NCI-H524 treated with DMSO at 0.1 percent for 48 hours (cell line): ENCODE results near the gene NBPF11.
A peak's percentile ranks its signal among the peaks of the same experiment; 100 is the strongest.
"Not testable (repeated sequence)": the region's sequence is repeated elsewhere in the genome, so short reads cannot be mapped to it uniquely, and the experiment has no call there.

Experiments
- DNase-seq: peaks from one replicate; lab custom pipeline; 2025; lab: John Stamatoyannopoulos, UW

NBPF11 gene, protein sequence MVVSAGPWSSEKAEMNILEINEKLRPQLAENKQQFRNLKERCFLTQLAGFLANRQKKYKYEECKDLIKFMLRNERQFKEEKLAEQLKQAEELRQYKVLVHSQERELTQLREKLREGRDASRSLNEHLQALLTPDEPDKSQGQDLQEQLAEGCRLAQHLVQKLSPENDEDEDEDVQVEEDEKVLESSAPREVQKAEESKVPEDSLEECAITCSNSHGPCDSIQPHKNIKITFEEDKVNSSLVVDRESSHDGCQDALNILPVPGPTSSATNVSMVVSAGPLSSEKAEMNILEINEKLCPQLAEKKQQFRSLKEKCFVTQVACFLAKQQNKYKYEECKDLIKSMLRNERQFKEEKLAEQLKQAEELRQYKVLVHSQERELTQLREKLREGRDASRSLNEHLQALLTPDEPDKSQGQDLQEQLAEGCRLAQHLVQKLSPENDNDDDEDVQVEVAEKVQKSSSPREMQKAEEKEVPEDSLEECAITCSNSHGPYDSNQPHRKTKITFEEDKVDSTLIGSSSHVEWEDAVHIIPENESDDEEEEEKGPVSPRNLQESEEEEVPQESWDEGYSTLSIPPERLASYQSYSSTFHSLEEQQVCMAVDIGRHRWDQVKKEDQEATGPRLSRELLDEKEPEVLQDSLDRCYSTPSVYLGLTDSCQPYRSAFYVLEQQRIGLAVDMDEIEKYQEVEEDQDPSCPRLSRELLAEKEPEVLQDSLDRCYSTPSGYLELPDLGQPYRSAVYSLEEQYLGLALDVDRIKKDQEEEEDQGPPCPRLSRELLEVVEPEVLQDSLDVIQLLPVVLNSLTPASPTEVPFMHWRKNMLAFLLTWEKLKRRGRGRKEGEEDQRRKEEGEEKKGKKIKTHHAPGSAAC

DNA sequence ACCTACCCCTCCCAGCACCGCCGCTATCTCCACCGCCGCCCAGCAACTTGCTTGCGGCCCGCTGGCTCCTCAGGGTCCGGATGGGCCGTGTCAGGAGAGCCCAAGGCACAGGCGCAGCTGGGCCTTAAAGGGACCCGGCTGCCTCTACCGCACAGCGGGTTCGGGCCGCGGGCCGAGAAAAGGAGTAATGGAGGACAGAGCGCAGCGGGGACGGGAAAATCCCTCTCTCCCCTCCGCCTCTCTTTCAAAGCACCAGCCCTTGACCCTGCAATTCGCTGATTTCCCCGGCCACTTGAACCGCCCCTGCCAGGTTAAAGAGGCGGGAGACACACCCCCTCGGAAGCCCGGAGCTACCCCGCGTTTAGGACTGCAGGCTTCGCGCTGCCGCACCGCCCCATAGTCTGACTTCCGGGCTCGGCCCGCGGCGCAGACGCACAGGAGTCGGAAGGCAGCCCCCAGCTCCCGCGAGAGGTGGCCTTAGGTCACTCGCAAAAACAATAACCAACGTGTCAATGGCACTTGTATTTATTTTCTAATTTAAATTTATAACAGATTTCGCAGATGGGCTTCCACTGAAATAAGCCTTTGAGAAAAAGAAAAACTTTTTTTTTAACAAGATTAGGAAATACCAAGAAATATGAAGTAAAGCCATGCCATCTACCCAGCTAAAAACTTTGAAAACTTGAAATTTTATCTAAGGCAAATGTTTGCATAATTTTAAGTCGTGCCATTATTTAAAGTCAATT lies at the start of gene NBPF11:
Gene NBPF11 (minus strand): TSS at position 371 of the 746 bp plus-strand sequence. CDS start 25,278 bp downstream, outside the sequence.
- peak; percentile 33 for DNase-seq

DNA sequence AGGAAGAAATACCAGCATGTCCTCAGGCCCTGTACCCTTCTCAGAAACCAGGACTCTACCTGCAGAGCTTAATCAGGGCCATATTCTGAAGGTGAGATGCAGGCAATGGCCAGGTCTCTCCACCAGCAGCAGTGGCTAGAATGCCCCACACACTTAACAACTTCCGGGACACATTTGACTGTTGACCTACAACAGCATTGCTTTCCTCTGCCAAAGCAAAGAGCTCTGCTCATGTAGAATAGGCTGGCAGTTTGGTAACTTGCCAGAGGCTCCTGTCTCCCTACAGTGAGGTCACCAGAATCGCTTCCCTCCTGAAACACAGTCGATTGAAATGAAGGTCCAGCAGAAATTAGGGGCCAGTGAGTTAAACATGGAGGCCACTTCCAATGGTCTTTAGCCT lies 45.3 kb upstream of the NBPF11 start:
- not testable (repeated sequence) for DNase-seq

DNA sequence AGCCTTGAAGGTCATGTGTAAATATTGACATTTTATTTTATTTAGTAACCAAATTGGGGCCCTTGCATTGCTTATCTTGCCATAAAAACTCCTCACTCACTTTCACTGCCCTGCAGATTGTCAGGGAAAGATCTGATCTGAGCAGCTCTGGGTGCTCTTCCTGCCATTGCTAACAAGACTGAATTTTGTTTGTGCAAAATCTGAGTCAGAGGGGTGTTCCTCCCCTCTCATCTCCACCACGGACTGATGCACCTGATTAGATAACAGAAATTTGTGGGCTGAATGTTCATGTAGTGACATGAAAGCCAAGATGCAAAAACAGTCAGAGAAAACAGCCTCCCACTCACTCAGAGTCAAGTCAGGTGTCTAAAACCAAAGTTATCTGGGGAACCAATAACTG lies 44.9 kb upstream of the NBPF11 start:
- DNase-seq, result not testable (repeated sequence)

DNA sequence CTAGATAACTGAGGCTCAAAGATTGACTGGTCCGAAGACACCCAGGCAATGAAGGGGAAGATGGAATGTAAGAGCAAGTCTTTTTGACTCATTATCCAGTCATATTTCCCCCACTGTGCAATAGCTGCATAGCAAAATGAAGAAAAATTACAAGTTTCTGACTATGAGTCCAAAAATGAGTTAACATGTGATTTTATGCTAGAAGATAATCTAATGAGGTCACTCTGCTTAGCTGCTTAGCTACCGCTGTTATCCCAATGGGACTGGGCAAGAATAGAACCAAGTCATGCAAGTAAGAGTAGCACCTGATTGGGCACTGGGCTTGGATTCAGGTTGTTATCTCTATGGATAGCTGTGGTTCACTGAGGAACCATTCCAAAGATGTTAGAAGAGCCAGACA lies 43.0 kb upstream of the NBPF11 start:
- DNase-seq, result not testable (repeated sequence)

DNA sequence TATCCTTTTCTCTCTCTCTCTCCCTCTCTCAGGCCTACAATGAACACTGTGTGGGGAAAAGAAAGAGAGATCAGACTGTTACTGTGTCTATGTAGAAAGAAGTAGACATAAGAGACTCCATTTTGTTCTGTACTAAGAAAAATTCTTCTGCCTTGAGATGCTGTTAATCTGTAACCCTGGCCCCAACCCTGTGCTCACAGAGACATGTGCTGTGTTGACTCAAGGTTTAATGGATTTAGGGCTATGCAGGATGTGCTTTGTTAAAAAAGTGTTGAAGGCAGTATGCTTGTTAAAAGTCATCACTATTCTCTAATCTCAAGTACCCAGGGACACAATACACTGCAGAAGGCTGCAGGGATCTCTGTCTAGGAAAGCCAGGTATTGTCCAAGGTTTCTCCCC lies 36.7 kb upstream of the NBPF11 start:
- DNase-seq, result not testable (repeated sequence)

DNA sequence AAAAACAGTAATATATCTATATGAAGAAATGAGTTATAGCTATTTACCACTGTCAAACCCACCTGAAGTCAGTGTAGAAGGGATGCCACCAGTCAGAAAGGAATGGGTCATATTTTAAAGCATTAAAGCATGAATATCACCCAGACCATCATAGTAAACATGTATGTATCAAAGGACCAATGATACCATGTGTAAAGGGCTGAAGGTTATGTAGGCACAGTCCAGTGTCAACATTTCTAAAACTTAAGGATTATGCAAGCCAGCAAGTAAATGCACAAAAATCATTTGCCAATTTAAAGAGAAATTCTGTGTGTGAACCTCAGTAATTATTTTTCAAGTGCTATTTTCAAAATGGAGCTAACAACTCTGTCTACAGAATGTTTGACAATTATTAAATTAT lies 26.6 kb upstream of the NBPF11 start:
- not testable (repeated sequence) for DNase-seq

DNA sequence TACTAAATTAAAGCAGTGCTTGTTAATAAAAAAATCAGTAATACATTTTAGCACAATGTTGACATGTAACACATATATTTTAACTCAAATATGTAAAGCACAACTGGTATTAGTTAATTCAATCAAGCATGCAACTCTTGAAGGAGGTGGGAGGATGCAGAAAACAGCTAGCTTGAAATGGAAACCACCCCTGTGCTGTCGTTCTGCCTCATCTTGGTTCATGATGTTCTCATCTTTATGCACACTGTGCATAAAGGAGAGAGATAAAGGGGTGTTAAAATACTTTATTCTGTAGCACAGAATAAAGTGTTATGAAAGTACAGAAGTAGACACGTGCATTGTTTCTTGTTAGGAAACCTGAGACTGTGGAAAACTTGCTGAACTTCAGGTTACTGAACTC lies 23.3 kb upstream of the NBPF11 start:
- not testable (repeated sequence) for DNase-seq

DNA sequence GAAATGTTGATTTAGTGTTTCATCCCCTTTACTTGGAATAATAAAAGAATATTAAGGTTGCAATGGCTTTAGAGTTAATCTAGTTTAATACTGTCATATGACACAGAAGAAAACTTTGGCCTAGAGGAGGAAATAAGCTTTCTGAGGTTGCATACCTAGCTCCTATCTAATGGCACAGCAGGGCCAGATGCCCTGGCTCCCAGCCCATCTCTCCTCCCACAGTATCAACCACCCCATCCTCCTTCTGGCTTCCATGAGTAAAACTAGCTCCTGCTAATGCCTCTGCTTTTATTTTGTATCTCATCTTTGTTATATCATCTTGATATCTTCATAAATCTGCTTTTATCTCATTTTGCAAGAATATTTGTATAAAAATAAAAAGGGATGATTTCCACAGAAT lies 19.9 kb upstream of the NBPF11 start:
- not testable (repeated sequence) for DNase-seq

DNA sequence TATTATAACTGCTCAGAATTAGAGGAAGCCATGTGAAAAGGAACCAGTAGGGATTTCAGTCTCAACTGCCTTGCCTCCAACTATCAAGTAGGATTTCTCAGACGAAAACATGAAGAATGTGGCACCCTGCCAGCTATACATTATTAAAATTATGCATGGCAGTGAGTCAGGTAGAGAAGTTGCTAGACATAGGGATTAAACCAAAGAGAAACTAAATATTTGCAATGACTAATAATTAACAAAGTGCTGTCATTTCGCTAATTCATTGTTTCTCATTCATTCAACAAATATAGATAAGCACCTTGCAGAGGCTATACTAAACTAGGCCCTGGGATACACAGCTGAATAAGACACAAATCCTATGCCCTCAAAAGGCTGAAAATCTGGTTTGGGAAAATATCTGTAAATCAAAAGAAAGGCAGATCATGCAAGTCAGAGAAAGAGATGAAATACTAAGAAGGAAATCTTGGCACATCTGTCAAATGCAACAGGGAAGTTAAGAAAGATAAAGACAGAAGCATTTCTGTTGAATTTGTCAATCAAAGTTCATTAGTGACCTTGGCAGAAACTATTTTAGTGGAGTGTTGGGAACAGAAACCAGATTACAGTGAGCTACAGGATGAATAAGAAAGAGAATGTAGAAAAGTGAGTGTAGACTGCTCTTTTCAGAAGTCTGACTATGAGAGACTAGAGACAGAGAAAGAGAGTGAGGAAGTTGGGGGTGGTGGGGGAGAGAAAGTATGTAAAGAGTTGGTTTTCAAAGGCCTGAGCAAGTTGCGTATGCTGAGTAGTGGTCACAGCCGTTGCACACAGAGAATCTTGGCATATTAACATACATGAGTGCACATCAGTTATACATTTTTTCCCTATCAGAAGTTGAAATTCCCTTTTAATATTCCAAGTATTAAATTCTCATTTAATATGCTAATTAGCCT lies 14.7 kb upstream of the NBPF11 start:
- DNase-seq, result no peak

DNA sequence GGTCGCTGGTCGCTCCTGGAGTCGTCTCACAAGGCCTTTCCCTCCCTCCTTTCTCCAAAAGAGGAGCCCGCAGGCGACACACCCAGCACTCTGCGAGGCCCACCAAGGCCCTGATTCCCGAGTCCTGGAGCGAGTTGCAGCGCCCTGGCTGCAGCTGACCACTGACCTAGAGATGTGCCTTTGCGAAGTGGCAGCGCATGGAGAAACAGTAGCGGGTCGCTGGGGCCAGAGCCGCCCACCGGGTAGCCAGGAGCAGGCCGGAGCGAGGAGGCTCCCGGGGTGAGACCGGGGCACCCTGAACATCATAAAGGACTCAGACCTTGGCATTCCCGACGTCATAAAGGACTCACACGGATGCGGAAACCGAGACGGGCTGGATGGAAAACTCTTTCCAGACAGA lies 10.3 kb upstream of the NBPF11 start:
- no peak for DNase-seq

DNA sequence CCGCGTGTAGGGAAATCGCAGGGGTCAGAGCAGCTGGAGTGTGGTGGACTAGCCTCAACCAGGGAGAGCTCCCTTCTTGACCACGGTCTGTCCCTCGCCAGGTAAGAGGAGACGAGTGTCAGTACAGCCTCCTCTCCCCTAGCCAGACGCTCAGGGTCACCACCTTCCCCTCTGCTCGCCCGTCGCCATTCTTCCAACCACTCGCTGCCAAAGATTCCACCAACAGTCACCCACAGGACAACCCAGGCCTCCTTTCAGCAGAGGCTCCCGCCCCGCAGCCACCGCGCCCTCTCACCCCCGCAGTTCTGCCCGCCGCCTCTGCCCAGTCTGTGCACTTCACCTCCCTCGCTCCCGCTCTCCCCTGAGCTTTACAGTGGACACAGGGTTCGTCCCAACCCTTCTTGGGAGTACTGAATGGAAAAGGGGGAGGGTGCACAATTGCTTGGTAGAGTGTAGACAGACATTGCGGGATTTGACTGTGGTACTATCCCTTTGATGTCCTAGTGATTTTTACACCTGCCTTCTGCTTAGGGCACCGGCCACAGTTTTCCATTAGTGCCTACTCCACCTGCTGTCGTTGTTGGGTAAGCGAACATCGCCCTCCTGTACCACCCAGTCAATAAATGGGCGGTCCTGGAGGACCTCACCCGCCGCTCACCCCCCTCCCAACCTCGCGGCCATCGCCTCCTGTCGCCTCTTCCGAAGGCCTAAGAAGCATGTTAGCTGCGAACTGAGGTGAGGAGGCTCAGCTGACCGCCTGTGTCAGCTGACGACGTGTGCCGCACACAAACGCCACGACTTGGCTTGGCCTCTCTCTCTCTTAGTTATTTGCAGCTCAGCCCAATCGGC lies 9.2 kb upstream of the NBPF11 start:
- no peak for DNase-seq

DNA sequence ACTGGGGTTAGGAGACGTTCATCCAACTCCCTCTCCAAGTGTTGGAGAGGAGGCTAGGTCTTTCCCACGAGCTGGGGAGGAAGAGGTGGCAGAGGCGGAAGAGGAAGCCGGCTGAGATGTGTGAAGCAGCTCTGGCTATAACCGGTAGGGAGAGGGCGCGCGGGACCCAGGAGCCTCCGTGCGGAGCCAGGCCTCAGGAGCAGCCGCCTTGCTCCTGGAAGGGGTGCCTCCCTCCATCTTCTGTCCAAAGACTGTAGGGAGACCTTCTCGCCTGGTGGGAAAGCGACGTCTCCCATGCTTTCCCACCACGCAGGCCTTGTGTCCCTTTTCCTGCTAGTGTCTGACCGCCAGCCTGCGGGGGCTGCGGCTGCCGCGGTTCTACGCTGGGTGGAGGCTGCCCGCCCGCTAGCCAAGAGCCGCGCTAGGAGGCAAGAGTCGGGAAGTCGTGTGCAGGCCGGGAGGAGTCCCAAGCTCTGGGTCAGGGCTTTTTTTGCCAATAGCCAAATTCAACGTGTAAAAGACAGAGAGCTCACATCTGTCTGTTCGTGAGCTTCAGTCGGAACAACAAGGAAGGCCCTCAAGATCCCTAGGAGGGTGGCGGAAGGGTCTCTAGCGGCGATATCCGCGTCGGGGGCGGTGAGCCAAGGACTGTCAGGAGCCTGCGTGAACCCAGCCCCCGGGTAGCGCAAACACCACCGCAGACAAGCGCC lies 8.4 kb upstream of the NBPF11 start:
- DNase-seq, result no peak

DNA sequence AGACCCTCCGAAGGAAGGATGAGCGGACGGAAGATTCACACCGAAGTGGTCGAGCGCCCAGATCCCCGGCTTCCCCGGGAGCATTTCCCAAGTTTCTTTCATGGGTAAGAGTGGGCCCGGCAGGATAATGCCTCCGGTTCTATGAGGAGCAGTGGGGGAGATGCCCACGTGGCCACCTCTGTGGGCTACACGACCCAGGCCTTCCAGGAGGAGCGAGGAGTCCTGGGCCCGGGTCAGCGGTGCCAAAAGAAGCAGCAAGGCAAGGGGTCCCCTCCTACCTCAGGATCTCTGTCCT lies 7.9 kb upstream of the NBPF11 start:
- DNase-seq, result no peak

DNA sequence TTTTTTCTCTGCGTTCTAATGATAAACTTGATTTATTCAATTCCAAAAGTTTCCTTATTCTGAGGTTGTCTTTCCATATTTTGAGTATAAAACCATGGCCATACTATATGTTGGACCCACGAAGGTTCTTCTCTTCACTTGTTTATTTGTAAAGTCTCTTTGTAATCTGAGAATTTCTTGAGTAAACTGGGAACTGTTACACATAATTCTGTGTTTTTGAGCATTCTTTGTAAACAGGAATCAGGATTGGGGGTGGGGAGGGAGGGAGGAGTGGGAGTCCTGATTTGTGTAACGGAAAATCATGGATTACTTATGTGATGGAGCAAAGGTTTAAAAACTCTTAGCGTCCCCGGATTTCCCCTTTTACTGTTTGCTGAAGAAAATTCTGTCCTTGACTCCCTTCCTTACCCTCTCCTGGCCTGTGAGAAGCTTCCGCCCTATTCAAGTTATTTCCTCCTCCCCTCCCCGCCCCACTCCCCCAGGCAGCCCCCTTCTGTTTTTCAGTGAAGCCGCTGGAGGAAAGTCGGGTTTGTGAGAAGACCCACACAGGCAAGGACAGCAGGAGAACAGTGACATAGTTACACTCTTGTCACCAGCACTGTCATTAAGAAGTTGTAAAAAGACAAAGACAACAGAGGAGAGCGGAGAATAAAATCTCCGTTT lies 6.4 kb upstream of the NBPF11 start:
- no peak for DNase-seq

DNA sequence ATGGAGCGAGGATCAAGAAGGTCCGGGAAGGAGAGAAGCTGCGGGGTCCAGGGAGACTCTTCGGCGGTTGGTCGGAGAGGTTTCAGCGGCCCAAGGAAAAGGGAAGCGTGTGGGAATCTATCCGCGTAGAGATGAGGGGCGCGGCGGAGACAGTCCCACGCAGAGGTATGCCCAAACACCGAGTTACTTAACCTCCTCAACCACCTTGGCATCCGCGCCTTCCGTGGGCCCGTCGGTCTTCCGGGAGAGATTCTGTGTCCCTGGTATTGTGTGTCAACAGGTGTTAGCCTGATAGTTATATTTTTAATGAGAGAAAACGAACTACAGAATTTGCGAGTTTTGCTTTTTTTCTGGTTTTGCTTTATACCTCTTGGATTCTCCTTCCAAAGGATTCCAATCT lies 5.7 kb upstream of the NBPF11 start:
- DNase-seq, result not testable (repeated sequence)

DNA sequence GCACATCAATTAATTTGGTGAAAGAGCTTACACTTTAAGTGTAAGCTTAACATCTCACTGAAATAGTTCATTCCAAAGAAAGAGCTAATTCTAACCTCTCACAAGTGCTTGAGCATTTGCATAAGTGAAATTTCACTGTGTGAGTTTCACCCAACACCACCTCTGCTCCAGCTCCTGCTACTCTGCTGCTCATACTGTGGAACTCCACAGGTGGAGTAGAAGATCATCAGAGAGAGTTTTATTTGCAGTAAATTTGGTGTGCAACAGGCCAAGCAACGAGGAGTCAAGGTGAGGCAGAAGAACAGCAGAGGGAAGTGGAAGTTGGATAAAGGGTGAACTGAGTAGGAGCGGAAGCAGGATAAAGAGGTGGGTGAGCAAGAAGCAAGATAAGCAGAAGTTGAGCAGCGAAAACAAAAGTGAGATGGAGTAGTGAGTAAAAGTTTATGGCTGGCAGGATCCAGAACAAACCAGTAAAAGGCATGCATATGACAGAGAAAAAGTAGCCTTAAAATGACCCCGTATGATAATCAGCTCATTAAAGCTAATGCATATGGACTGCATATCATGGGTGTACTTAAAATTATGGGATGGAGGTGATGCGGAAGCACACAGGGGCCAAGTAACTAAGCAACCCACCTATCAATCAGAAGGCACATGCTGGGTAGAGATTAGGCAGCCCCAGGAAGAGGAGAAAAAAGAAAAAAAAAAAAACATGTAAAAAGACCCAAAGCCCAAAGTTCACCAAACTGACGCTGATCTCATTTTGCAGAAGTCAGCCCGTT lies 3.6 kb upstream of the NBPF11 start:
- not testable (repeated sequence) for DNase-seq

DNA sequence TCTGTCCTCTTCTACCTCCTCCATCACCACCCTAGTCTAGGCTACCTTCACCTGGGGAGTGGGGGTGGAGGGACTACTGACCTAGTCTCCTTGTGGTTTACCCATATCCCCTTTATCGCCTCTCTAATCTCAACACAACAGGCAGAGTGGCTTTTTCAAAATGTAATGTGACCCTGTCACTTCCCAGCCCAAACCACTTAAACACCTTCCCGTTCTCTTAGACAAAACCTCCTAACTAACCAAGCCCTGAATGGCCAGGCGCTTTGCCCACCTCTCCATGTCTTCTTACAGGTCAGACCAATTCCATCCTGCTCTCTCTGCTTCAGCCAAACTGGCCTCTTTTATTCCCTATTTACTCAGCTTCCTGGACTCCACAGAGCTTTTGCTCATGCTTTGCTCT lies 714 bp upstream of the NBPF11 start:
- not testable (repeated sequence) for DNase-seq

DNA sequence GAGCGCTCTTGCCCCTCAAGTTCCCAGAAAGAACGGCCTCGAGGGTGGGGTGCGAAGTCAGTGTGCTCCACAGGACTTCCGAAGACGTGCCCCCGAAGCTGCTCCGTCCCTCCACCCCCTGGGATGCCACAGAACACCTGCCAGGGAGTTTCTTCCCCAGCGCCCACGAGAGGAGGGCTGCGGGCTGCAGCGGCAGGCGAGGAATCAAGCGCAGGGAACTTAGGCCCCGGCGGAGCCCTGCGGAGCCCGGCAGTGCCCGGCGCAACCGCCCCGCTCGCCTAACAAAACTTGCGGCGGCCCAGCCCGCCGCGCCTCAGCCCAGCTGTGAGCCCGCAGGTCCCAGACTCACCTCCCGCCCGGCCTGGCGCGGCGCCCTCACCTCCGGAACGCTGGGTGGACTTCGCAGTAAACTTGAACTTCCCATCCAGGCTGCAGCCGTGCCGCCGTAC lies 686 bp downstream of the NBPF11 start:
- DNase-seq, result not testable (repeated sequence)
